ENCODE results near the gene DDX47.

- no peak for TF ChIP-seq CTCF (IDR thresholded peaks at IDR 0.05)
- no peak for TF ChIP-seq POLR2A (IDR thresholded peaks at IDR 0.05)
- TF ChIP-seq POLR2AphosphoS5 (IDR thresholded peaks at IDR 0.05; ENCODE audit: insufficient read depth in 1 of 2, low read depth in 1 of 2) = no peak
These were observed 972 bp upstream of the DDX47 start for GRCh38 chr12:12812174-12812573.
